Ovary (tissue), 3 donors: ENCODE data around the gene SNRPE.

ENCODE experiments used
- EP300 ChIP-seq: sonication (generic); formaldehyde crosslinking; IDR thresholded peaks from one replicate; pipeline ENCODE4 v1.6.1; 2017; ENCODE audit warnings: antibody characterized with exemption
- POLR2A ChIP-seq: fragments of 450-650 bp; IDR thresholded peaks from one replicate; pipeline ENCODE4 v1.6.1; 2017; ENCODE audit warnings: antibody characterized with exemption, mild to moderate bottlenecking, moderate library complexity
- TF ChIP-seq, protein P1 (sequence below), 3 donors: fragments of 450-650 bp in 2 of 3; fragments of 200-600 bp in 1 of 3; IDR thresholded peaks; one replicate each; pipeline versions ENCODE4 v1.5.1 to v1.8.0; 2016 to 2022; ENCODE audit warnings: antibody characterized with exemption in 3 of 3, mild to moderate bottlenecking in 1 of 3
- donor health status: DM: no; HTN: no; CAD: no.

DNA sequence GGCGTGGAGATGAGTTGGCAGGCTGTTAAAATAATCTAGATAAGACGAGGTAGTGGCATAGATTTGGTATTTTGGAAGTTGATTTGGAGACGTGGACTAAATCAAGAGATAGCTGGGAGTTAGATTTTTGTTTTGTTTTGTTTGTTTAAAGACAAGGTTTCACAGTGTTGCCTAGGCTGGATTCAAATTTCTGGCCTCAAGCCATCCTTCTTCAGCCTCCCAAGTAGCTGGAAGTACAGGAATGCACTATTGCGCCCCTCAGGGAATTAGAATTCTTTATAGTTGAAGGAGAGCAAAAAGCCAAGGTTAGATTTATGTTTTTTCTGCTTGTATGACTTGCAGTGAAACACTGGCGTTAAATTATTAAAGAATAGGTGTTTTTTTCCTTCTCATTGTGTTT lies 22.3 kb upstream of the SNRPE start:
- TF ChIP-seq POLR2A = no peak
- TF ChIP-seq, protein P1, sequence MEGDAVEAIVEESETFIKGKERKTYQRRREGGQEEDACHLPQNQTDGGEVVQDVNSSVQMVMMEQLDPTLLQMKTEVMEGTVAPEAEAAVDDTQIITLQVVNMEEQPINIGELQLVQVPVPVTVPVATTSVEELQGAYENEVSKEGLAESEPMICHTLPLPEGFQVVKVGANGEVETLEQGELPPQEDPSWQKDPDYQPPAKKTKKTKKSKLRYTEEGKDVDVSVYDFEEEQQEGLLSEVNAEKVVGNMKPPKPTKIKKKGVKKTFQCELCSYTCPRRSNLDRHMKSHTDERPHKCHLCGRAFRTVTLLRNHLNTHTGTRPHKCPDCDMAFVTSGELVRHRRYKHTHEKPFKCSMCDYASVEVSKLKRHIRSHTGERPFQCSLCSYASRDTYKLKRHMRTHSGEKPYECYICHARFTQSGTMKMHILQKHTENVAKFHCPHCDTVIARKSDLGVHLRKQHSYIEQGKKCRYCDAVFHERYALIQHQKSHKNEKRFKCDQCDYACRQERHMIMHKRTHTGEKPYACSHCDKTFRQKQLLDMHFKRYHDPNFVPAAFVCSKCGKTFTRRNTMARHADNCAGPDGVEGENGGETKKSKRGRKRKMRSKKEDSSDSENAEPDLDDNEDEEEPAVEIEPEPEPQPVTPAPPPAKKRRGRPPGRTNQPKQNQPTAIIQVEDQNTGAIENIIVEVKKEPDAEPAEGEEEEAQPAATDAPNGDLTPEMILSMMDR (IDR thresholded peaks at IDR 0.05) = no peak
- TF ChIP-seq EP300 = no peak
